K562 (cell line): ENCODE results near the gene MROH8. TPM values are rescaled to one million over a fixed set of nuclear protein-coding genes. Genes with fewer than 3 reads are reported as not detected.

ENCODE experiments used
- HDAC8 ChIP-seq: fragments of 450-650 bp; IDR thresholded peaks from 2 replicates; pipeline ENCODE4 v1.6.1; 2016; ENCODE audit warnings: mild to moderate bottlenecking, missing genetic modification characterization, moderate library complexity, missing compliant biosample characterization
- KDM2B ChIP-seq: fragments of 250-450 bp; sonication (Bioruptor Pico); IDR thresholded peaks from 2 replicates; pipeline ENCODE4 v1.8.0; 2021; ENCODE audit warnings: mild to moderate bottlenecking, moderate library complexity
- NR2F6 ChIP-seq: fragments of 450-650 bp; formaldehyde crosslinking; IDR thresholded peaks from 2 replicates; pipeline ENCODE4 v1.4.0; 2020; ENCODE audit warnings: mild to moderate bottlenecking
- RBM25 ChIP-seq: fragments of 200-400 bp; formaldehyde crosslinking; IDR thresholded peaks from 2 replicates; pipeline ENCODE4 v1.6.1; 2018; ENCODE audit warnings: low read length, low read depth, moderate library complexity; ENCODE audit not compliant: severe bottlenecking
- SIN3A ChIP-seq, 2 experiments: fragments of 150-350 bp in 1 of 2; IDR thresholded peaks; 2 replicates each; pipeline ENCODE4 v1.6.1; 2011 to 2016; ENCODE audit warnings: borderline replicate concordance in 2 of 2, low read depth in 2 of 2, low read length in 2 of 2, mild to moderate bottlenecking in 2 of 2, moderate library complexity in 2 of 2; ENCODE audit not compliant: control insufficient read depth in 1 of 2
- STAG1 ChIP-seq: sonication (generic); formaldehyde crosslinking; IDR thresholded peaks from 2 replicates; pipeline ENCODE4 v1.5.0; 2020; ENCODE audit warnings: missing genetic modification reagents, borderline replicate concordance
- ZC3H4 ChIP-seq: sonication (generic); formaldehyde crosslinking; IDR thresholded peaks from 2 replicates; pipeline ENCODE4 v1.9.0; 2021; ENCODE audit warnings: missing genetic modification reagents, borderline replicate concordance
- ZFP30 ChIP-seq: fragments of 250-450 bp; sonication (Bioruptor Pico); IDR thresholded peaks from 2 replicates; pipeline ENCODE4 v1.8.0; 2022; ENCODE audit warnings: moderate library complexity, mild to moderate bottlenecking, inconsistent platforms, borderline replicate concordance
- ZNF12 ChIP-seq: sonication (generic); formaldehyde crosslinking; IDR thresholded peaks from 2 replicates; pipeline ENCODE4 v1.4.0; 2020; ENCODE audit warnings: mild to moderate bottlenecking, missing genetic modification reagents
- ZNF239 ChIP-seq: fragments of 250-450 bp; sonication (Bioruptor Pico); IDR thresholded peaks from 2 replicates; pipeline ENCODE4 v1.4.0; 2020; ENCODE audit warnings: mild to moderate bottlenecking
- ZNF589 ChIP-seq: fragments of 200-800 bp; sonication (Bioruptor generic); IDR thresholded peaks from 2 replicates; pipeline ENCODE4 v1.6.1; 2016; ENCODE audit warnings: low read depth, missing genetic modification characterization, missing compliant biosample characterization
- polyA plus RNA-seq, 8 experiments: library from polyadenylated mRNA; depleted of rRNA in 4 of 8; stranded (reverse) in 5 of 8; unstranded in 3 of 8; fragments of >200 nt; fragmentation: Nextera tagmentation in 2 of 8; fragmentation: Illumina TruSeq in 1 of 8; extraction: Ambion mirVana in 2 of 8; extraction: Trizol in 1 of 8; gene quantifications; 2 replicates each; pipeline versions ENCODE4 v1.2.1 to v1.2.3, GENCODE V29; 2011 to 2014; ENCODE audit warnings: inconsistent platforms in 1 of 8, missing spikeins in 1 of 8
- total RNA-seq, 7 experiments: library from RNA; depleted of rRNA in 6 of 7; stranded (reverse); fragments of >200 nt in 6 of 7; fragmentation: Illumina TruSeq in 2 of 7; extraction: Trizol in 2 of 7; gene quantifications; 2 replicates each; pipeline versions ENCODE4 v1.2.1 to v1.2.3, GENCODE V29; 2011 to 2021; ENCODE audit warnings: low replicate concordance in 1 of 7
- TF ChIP-seq, protein P1 (sequence below): fragments of 250-450 bp; sonication (Bioruptor Pico); IDR thresholded peaks from 2 replicates; pipeline ENCODE4 v1.5.0; 2021
- TF ChIP-seq, protein P2 (sequence below): sonication (generic); formaldehyde crosslinking; IDR thresholded peaks from 2 replicates; pipeline ENCODE4 v1.8.0; 2022; ENCODE audit warnings: mild to moderate bottlenecking, missing genetic modification reagents
- TF ChIP-seq, protein P3 (sequence below): fragments of 450-650 bp; IDR thresholded peaks from 2 replicates; pipeline ENCODE4 v1.6.1; 2016; ENCODE audit warnings: missing biosample characterization, missing genetic modification characterization
- TF ChIP-seq, protein P4 (sequence below): fragments of 450-650 bp; IDR thresholded peaks from 2 replicates; pipeline ENCODE4 v1.6.1; 2016; ENCODE audit warnings: low read depth

Gene MROH8
- total and polyA plus RNA-seq, 9 of the 15 experiments (the other 6 are each of a cell fraction or from before 2014, with no cell fraction given) = 0.21 to 1.5 (median 0.78) TPM

DNA sequence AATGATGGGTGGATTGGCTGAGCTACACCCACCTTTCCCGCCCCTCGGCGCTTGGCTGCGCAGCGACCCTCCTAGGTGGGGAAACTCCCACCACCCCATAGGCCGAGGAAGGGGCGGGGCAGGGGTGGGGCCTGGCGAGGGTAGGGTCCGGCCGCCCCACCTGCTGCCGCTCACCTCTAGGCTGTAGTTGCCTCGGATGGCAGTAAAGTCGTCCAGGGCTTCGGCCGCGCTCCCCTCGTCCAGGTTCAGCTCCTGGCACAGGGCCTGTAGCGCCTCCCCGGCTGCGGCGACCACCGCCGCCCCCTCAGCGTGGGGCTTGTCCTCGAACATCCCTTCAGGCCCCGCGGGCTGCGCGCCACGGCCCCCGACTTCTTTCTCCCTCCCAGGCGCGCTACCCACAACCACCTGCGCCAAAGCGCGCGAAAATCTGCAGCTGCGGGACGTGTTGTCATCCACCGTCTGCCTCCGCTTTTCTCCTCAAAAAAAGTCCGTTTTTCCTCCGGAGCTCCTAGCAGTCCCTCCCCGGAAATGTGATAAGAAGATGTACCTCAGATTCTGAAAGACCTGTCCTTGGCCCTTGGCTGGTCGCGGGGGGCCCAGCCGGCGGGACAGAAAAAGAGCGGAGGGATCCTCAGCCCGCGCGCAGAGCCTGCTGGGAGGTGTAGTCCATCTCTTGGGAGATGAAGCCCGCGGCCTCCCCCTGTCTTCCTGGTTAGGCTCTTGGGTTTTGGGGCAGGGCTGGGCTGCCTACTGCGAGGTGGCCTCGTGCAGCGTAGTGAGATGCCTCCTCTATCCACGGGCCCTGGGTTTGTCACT lies 83.5 kb downstream of the MROH8 start, which contains the start of gene RBL1 (continued):
- TF ChIP-seq, protein P1, sequence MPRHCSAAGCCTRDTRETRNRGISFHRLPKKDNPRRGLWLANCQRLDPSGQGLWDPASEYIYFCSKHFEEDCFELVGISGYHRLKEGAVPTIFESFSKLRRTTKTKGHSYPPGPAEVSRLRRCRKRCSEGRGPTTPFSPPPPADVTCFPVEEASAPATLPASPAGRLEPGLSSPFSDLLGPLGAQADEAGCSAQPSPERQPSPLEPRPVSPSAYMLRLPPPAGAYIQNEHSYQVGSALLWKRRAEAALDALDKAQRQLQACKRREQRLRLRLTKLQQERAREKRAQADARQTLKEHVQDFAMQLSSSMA (CRISPR knock-in tag) = no peak; the same call in 1 of the 2 replicates
- TF ChIP-seq SIN3A (IDR thresholded peaks at IDR 0.05; ENCODE audit: borderline replicate concordance in 2 of 2, control insufficient read depth in 1 of 2, low read depth in 2 of 2, low read length in 2 of 2) (peak; percentile 80 to 86; a peak in 2 of 4 replicates), RBM25 (no peak), NR2F6 (CRISPR knock-in tag) (0 out of 2 replicates have a peak, but pooled peaks have one; percentile 10), ZNF589 (CRISPR knock-in tag) (peak; percentile 87), KDM2B (CRISPR knock-in tag) (no peak), ZFP30 (no peak), HDAC8 (tag) (no peak), ZC3H4 (CRISPR knock-in tag) (no peak), ZNF12 (CRISPR knock-in tag) (0 out of 2 replicates have a peak, but pooled peaks have one; percentile 61), STAG1 (CRISPR knock-in tag) (no peak; the same call in 1 of the 2 replicates), ZNF239 (CRISPR knock-in tag) (0 out of 2 replicates have a peak, but pooled peaks have one; percentile 11)
- TF ChIP-seq, protein P2, sequence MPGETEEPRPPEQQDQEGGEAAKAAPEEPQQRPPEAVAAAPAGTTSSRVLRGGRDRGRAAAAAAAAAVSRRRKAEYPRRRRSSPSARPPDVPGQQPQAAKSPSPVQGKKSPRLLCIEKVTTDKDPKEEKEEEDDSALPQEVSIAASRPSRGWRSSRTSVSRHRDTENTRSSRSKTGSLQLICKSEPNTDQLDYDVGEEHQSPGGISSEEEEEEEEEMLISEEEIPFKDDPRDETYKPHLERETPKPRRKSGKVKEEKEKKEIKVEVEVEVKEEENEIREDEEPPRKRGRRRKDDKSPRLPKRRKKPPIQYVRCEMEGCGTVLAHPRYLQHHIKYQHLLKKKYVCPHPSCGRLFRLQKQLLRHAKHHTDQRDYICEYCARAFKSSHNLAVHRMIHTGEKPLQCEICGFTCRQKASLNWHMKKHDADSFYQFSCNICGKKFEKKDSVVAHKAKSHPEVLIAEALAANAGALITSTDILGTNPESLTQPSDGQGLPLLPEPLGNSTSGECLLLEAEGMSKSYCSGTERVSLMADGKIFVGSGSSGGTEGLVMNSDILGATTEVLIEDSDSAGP = no peak
- TF ChIP-seq, protein P3, sequence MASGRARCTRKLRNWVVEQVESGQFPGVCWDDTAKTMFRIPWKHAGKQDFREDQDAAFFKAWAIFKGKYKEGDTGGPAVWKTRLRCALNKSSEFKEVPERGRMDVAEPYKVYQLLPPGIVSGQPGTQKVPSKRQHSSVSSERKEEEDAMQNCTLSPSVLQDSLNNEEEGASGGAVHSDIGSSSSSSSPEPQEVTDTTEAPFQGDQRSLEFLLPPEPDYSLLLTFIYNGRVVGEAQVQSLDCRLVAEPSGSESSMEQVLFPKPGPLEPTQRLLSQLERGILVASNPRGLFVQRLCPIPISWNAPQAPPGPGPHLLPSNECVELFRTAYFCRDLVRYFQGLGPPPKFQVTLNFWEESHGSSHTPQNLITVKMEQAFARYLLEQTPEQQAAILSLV (tag) = 0 out of 2 replicates have a peak, but pooled peaks have one; percentile 55
- TF ChIP-seq, protein P4, sequence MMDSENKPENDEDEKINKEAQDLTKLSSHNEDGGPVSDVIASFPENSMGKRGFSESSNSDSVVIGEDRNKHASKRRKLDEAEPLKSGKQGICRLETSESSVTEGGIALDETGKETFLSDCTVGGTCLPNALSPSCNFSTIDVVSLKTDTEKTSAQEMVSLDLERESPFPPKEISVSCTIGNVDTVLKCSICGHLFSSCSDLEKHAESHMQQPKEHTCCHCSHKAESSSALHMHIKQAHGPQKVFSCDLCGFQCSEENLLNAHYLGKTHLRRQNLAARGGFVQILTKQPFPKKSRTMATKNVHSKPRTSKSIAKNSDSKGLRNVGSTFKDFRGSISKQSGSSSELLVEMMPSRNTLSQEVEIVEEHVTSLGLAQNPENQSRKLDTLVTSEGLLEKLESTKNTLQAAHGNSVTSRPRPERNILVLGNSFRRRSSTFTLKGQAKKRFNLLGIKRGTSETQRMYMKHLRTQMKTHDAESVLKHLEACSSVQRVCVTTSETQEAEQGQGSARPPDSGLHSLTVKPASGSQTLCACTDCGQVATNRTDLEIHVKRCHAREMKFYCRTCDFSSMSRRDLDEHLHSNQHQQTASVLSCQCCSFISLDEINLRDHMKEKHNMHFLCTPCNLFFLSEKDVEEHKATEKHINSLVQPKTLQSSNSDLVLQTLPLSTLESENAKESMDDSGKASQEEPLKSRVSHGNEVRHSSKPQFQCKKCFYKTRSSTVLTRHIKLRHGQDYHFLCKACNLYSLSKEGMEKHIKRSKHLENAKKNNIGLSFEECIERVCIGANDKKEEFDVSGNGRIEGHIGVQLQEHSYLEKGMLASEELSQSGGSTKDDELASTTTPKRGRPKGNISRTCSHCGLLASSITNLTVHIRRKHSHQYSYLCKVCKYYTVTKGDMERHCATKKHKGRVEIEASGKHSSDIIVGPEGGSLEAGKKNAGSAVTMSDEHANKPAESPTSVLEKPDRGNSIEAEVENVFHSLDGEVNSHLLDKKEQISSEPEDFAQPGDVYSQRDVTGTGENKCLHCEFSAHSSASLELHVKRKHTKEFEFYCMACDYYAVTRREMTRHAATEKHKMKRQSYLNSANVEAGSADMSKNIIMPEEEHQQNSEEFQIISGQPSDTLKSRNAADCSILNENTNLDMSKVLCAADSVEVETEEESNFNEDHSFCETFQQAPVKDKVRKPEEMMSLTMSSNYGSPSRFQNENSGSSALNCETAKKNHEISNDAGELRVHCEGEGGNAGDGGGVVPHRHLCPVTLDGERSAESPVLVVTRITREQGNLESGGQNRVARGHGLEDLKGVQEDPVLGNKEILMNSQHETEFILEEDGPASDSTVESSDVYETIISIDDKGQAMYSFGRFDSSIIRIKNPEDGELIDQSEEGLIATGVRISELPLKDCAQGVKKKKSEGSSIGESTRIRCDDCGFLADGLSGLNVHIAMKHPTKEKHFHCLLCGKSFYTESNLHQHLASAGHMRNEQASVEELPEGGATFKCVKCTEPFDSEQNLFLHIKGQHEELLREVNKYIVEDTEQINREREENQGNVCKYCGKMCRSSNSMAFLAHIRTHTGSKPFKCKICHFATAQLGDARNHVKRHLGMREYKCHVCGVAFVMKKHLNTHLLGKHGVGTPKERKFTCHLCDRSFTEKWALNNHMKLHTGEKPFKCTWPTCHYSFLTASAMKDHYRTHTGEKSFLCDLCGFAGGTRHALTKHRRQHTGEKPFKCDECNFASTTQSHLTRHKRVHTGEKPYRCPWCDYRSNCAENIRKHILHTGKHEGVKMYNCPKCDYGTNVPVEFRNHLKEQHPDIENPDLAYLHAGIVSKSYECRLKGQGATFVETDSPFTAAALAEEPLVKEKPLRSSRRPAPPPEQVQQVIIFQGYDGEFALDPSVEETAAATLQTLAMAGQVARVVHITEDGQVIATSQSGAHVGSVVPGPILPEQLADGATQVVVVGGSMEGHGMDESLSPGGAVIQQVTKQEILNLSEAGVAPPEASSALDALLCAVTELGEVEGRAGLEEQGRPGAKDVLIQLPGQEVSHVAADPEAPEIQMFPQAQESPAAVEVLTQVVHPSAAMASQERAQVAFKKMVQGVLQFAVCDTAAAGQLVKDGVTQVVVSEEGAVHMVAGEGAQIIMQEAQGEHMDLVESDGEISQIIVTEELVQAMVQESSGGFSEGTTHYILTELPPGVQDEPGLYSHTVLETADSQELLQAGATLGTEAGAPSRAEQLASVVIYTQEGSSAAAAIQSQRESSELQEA = no peak
